Skin of body (tissue), 3 donors: Measurements from ENCODE around the gene TAF11L10. TPM values are rescaled to one million over a fixed set of nuclear protein-coding genes. Genes with fewer than 3 reads are reported as not detected.
"Not testable (repeated sequence)": the region's sequence is repeated elsewhere in the genome, so short reads cannot be mapped to it uniquely, and the experiment has no call there.

Source experiments
- DNase-seq: peaks from one replicate; lab custom pipeline; 2025; lab: John Stamatoyannopoulos, UW
- small RNA-seq: library from RNA; depleted of rRNA; stranded (forward); fragments of <200 nt; gene quantifications from one replicate; pipeline ENCODE3, GENCODE V24; 2014; ENCODE audit warnings: low replicate concordance
- total RNA-seq: library from RNA; depleted of rRNA; stranded (reverse); fragments of >200 nt; gene quantifications from one replicate; pipeline ENCODE4 v1.2.3, GENCODE V29; 2014

TAF11L10 gene
- total RNA-seq = not detected

DNA sequence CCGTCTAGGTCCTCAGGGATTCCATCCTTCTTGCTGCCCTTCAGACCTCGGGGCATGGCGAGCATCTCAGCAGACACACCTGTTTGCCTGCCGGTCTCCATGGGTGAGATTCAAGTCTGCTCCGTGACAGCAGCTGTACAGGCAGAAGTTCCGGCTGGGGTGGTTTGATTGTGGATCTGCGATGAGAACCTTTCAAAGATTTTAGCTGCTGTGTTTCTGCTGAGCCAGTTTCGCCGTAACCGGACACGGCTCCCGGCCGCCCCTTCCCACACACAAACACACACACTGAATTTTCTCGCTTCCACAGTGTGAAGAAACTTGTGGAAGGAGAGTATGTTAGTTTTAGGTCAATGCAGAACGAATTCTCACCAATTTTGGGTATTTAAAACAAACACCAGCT lies at the start of gene TAF11L10:
TAF11L10 (minus strand) TSS at position 101 of the 400 bp plus-strand sequence.
- DNase-seq = not testable (repeated sequence)

GRCh38 chr5:17634160-17634559 lies 36.5 kb upstream of the TAF11L10 start, which contains the start of gene TAF11L14:
TAF11L14 (plus strand) TSS chr5:17634460.
- DNase-seq = no peak

- DNase-seq = not testable (repeated sequence)
Observed at GRCh38 chr5:17631788-17632187, 34.2 kb upstream of the TAF11L10 start, which contains the start of gene TAF11L13. TAF11L13 (plus strand) TSS chr5:17632088.

DNA sequence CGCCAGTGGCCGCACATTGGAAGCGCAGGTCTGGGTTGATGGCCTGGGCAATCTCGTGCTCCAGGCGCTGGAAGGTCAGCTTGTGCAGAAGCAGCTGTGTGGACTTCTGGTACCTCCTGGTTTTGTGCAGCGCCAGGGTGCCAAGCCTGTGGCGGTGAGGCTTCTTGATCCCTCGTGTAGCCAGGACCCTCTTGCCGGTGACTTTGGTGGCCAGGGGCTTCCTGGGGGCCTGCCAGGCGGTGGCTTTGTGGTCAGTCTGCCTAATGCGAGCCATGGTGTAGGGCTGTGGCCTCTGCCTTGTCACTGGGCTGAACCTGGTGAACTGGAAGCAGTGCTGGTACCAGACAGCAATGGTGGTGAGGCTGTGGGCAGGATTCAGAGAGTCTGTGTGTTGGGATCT lies 28.1 kb upstream of the TAF11L10 start:
- no peak for DNase-seq

DNA sequence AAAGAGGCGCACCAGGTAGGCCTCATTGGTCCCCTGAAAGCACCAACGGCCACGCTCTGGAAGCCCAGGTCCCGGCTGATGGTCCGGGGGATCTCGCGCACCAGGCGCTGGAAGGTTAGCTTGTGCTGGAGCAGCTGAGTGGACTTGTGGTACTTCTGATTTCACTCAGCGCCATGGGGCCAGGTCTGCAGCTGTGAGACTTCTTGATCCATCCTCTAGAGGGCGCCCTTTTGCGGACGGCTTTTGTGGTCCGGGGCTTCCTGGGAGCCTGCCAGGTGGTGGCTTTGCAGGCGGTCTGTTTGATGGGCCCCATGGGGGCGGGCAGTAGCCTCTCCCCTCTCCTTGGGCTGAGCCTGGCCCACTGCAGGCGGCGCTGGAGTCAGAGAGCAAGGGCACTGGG lies 23.0 kb upstream of the TAF11L10 start:
- DNase-seq = no peak

DNA sequence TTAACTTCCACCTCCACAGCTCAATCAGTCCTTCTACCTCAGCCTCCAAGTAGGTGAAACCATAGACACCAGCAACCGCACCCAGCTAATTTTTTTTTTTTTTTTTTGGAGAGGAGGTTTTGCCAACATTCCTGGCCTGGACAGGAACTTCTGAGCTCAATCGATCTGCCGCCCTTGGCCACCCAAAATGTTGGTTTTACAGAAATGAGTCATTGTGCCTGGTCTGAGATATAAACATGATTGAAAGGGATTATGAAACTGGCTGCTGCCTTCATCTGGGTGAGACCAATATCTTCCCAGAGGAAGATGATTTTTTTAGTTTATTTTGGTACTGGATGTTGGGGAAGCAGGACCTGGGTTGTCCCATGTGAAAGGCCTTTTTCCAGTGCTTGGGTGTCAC lies 21.7 kb upstream of the TAF11L10 start:
- DNase-seq = no peak

DNA sequence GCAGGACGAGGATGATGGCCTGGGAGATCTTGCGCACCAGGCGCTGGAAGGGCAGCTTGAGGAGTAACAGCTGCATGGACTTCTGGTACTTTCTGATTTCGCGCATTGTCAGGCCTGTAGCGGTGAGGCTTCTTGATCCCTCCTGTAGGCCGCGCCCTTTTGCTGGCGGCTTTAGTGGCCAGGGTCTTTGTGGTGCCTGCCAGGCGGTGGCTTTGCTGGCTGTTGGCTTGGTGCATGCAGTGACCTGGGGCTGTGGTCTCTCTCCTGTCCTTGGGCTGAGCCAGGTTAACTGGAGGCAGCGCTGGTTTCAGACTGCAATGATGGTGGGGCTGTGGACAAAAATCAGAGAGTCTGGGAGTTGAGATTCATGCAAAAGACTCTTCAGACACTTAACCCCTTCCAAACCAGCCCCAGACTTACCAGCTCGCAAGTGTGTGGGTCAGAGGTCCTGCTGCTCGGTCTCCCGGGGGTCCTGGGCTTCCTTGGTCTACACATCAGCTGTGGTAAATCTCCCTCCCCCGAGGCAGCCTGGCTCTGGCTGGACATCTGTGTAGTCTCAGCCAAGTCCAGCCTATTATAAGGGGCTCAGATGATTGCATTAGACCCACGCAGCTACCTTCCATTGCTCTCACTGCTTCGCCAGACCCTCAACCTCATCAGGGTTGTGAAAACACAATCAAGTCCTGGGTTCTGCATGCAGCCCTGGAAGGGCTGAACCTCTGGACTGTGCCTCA lies 17.4 kb upstream of the TAF11L10 start:
- no peak for DNase-seq

DNA sequence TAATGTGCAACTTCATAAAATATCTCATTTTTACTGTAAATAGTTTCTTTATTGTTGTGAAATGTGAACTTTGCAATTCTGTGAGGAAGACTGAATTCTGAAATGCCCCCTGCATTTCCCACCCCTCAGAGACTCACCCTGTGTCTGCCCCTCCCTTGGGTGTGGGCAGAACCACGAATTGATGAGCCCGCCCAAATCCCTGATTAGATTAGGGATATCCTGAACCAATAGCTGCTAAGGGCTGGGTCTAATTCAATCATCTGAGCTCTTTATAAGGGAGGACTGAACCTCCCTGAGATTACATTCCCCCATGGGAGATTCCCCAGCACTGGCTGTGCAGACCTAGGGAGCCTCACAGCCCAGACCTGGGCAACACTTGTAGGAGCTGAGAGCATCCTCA lies 12.5 kb upstream of the TAF11L10 start, which contains the start of gene TAF11L12:
TAF11L12 (plus strand) TSS at position 301 of the 400 bp plus-strand sequence.
- not testable (repeated sequence) for DNase-seq

DNA sequence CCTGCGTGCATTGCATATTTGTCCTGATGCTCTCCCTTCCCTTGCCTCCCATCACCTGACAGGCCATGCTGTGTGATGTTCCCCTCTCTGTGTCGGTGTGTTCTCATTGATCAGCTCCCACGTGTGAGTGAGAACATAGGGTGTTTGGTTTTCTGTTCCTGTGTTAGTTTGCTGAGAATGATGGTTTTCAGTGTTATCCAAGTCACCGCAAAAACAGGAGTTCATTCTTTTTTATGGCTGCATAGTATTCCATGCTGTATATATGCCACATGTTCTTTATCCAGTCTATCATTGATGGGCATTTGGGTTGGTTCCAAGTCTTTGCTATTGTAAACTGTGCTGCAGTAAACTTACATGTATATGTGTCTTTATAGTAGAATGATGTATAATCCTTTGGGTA lies 9.8 kb upstream of the TAF11L10 start:
- not testable (repeated sequence) for DNase-seq

- DNase-seq = no peak
Observed at GRCh38 chr5:17604951-17605350, 7.3 kb upstream of the TAF11L10 start.

DNA sequence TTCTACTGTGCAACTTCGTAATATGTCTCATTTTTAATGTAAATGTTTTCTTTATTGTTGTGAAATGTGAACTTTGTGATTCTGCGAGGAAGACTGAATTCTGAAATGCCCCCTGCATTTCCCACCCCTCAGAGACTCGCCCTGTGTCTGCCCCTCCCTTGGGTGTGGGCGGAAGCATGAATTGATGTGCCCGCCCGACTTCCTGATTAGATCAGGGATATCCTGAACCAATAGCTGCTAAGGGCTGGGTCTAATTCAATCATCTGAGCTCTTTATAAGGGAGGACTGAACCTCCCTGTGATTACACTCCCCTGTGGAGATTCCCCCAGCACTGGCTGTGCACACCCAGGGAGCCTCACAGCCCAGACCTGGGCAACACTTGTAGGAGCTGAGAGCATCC lies 6.3 kb upstream of the TAF11L10 start, which contains the start of gene TAF11L11:
TAF11L11 (plus strand) TSS at position 304 of the 400 bp plus-strand sequence.
- DNase-seq = not testable (repeated sequence)

DNA sequence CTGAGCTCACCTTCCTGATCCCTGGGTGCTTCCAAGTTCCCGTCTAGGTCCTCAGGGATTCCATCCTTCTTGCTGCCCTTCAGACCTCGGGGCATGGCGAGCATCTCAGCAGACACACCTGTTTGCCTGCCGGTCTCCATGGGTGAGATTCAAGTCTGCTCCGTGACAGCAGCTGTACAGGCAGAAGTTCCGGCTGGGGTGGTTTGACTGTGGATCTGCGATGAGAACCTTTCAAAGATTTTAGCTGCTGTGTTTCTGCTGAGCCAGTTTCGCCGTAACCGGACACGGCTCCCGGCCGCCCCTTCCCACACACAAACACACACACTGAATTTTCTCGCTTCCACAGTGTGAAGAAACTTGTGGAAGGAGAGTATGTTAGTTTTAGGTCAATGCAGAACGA lies 3.4 kb downstream of the TAF11L10 start, which contains the start of gene TAF11L9:
TAF11L9 (minus strand) TSS at position 140 of the 400 bp plus-strand sequence.
- DNase-seq = not testable (repeated sequence)

DNA sequence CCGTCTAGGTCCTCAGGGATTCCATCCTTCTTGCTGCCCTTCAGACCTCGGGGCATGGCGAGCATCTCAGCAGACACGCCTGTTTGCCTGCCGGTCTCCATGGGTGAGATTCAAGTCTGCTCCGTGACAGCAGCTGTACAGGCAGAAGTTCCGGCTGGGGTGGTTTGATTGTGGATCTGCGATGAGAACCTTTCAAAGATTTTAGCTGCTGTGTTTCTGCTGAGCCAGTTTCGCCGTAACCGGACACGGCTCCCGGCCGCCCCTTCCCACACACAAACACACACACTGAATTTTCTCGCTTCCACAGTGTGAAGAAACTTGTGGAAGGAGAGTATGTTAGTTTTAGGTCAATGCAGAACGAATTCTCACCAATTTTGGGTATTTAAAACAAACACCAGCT lies 6.8 kb downstream of the TAF11L10 start, which contains the start of gene TAF11L8:
TAF11L8 (minus strand) TSS at position 101 of the 400 bp plus-strand sequence.
- DNase-seq = not testable (repeated sequence)

- not testable (repeated sequence) for DNase-seq
Observed at GRCh38 chr5:17585658-17586057, 12.0 kb downstream of the TAF11L10 start, which contains the start of gene TAF11L7. TAF11L7 (minus strand) TSS chr5:17585758.

Small RNAs within 50 kb of the gene (small RNA-seq; reads per million reads assigned to genes)
- not detected for gene AC233724.1
- gene AC233724.3 = not detected
- not detected for gene AC233724.4
- gene AC233724.6 = not detected
- not detected for gene AC233724.7

Other genes with a start within 250 kb of the TAF11L10 start
- gene TAF11L2, start 99.6 kb downstream of the TAF11L10 start, total RNA-seq = not detected
- gene TAF11L3, start 79.5 kb downstream of the TAF11L10 start, total RNA-seq = not detected
- gene TAF11L4, start 76.0 kb downstream of the TAF11L10 start, total RNA-seq = not detected
- gene TAF11L5, start 72.6 kb downstream of the TAF11L10 start, total RNA-seq = not detected
- gene TAF11L6, start 69.2 kb downstream of the TAF11L10 start, total RNA-seq = not detected
- not detected for gene TAF11L7, start 12.1 kb downstream of the TAF11L10 start, total RNA-seq
- gene TAF11L8, start 6.9 kb downstream of the TAF11L10 start, total RNA-seq = not detected
- not detected for gene TAF11L9, start 3.4 kb downstream of the TAF11L10 start, total RNA-seq
- not detected for gene TAF11L11, start 6.4 kb upstream of the TAF11L10 start, total RNA-seq
- gene TAF11L12, start 12.6 kb upstream of the TAF11L10 start, total RNA-seq = not detected
- not detected for gene TAF11L13, start 34.3 kb upstream of the TAF11L10 start, total RNA-seq
- not detected for gene TAF11L14, start 36.6 kb upstream of the TAF11L10 start, total RNA-seq